A549 (cell line): ENCODE measurements around the gene SLC11A1. TPM values are rescaled to one million over a fixed set of nuclear protein-coding genes. Genes with fewer than 3 reads are reported as not detected.
A peak's percentile ranks its signal among the peaks of the same experiment; 100 is the strongest.

ENCODE experiments used
- ATAC-seq, 2 experiments: fragments of 200-7000 bp in 1 of 2; fragments of >200 bp in 1 of 2; cut with Nextera tagmentation in 1 of 2; cut with Tn5 transposase in 1 of 2; 3 replicates each; pipeline versions ENCODE4 v1.8.0 to v1.9.1; 2018 to 2020; ENCODE audit warnings: mild to moderate bottlenecking in 1 of 2, moderate library complexity in 1 of 2
- CTCF ChIA-PET: fragments of 300-600 bp; sonication (Branson Sonifier 250); formaldehyde crosslinking; extraction: SDS; loops from one replicate; lab custom pipeline; 2021; ENCODE audit warnings: antibody characterized with exemption, inconsistent platforms; lab: Yijun Ruan, JAX
- POLR2A ChIA-PET: fragments of 350-600 bp; formaldehyde crosslinking; extraction: SDS; loops from one replicate; lab custom pipeline; 2021; ENCODE audit warnings: antibody characterized with exemption, inconsistent platforms; lab: Yijun Ruan, JAX
- DNase-seq, 2 experiments: peaks; one replicate each; pipeline versions ENCODE4 v3.0.0 to v3.0.0-alpha.2; 2011 to 2016; ENCODE audit warnings: low read depth in 1 of 2, low spot score in 1 of 2
- FAIRE-seq: peaks from 2 replicates; lab custom pipeline; 2011; peaks lifted over from hg19 to GRCh38; lab: Jason Lieb, UNC
- H3K27ac ChIP-seq, 2 experiments: fragments of >200 bp; sonication (Bioruptor Twin); formaldehyde crosslinking; 3 replicates each; pipeline ENCODE4 v1.5.1; 2016 to 2017
- H3K4me1 ChIP-seq: fragments of >200 bp; sonication (Bioruptor Twin); formaldehyde crosslinking; 3 replicates; pipeline ENCODE4 v1.6.1; 2016
- H3K4me2 ChIP-seq: fragments of >200 bp; sonication (Bioruptor Twin); formaldehyde crosslinking; 3 replicates; pipeline ENCODE4 v1.6.1; 2016
- H3K4me3 ChIP-seq: fragments of >200 bp; sonication (Bioruptor Twin); formaldehyde crosslinking; 3 replicates; pipeline ENCODE4 v1.5.1; 2016
- H3K9me3 ChIP-seq: fragments of >200 bp; sonication (Bioruptor Twin); formaldehyde crosslinking; 3 replicates; pipeline ENCODE4 v1.6.1; 2016
- CBX2 ChIP-seq: fragments of 200-600 bp; sonication (generic); IDR thresholded peaks from 2 replicates; pipeline ENCODE4 v1.6.1; 2016; ENCODE audit warnings: low read depth, mild to moderate bottlenecking, borderline replicate concordance
- CEBPB ChIP-seq, 2 experiments: fragments of >200 bp in 1 of 2; sonication (Bioruptor Twin) in 1 of 2; formaldehyde crosslinking in 1 of 2; IDR thresholded peaks; 2 replicates each; pipeline ENCODE4 v1.6.1; 2012 to 2016
- EHF ChIP-seq: fragments of 250-450 bp; sonication (Bioruptor Pico); IDR thresholded peaks from 2 replicates; pipeline ENCODE4 v1.5.0; 2020; ENCODE audit warnings: mild to moderate bottlenecking
- ESRRA ChIP-seq: fragments of 150-350 bp; IDR thresholded peaks from 2 replicates; pipeline ENCODE4 v1.6.1; 2014; ENCODE audit warnings: mild to moderate bottlenecking, low read length, borderline replicate concordance
- FOSB ChIP-seq: fragments of 250-450 bp; sonication (Bioruptor Pico); IDR thresholded peaks from 2 replicates; pipeline ENCODE4 v1.5.0; 2020; ENCODE audit warnings: mild to moderate bottlenecking, moderate library complexity
- FOSL2 ChIP-seq, 2 experiments: fragments of 450-650 bp in 1 of 2; fragments of >200 bp in 1 of 2; sonication (Bioruptor Twin) in 1 of 2; formaldehyde crosslinking; IDR thresholded peaks; 2 replicates each; pipeline versions ENCODE4 v1.5.0 to v1.6.1; 2016 to 2020; ENCODE audit warnings: mild to moderate bottlenecking in 1 of 2, moderate library complexity in 1 of 2
- GATA3 ChIP-seq: IDR thresholded peaks from 2 replicates; pipeline ENCODE4 v1.6.1; 2012; ENCODE audit warnings: borderline replicate concordance
- HEYL ChIP-seq: fragments of 250-450 bp; sonication (Bioruptor Pico); IDR thresholded peaks from 2 replicates; pipeline ENCODE4 v1.8.0; 2021; ENCODE audit warnings: mild to moderate bottlenecking, moderate library complexity
- HOXB5 ChIP-seq: fragments of 250-450 bp; sonication (Bioruptor Pico); IDR thresholded peaks from 2 replicates; pipeline ENCODE4 v1.5.0; 2020; ENCODE audit warnings: mild to moderate bottlenecking, moderate library complexity
- JUN ChIP-seq, 2 experiments: fragments of >200 bp; sonication (Bioruptor Twin); formaldehyde crosslinking; IDR thresholded peaks; 2 replicates in 1 of 2; 3 replicates in 1 of 2; pipeline ENCODE4 v1.6.1; 2016 to 2017
- KDM1A ChIP-seq: fragments of 200-600 bp; sonication (generic); IDR thresholded peaks from 2 replicates; pipeline ENCODE4 v1.6.1; 2016; ENCODE audit warnings: low read depth, mild to moderate bottlenecking
- MAZ ChIP-seq: fragments of 150-350 bp; IDR thresholded peaks from 2 replicates; pipeline ENCODE4 v1.6.1; 2014; ENCODE audit warnings: antibody characterized with exemption, low read depth, low read length, borderline replicate concordance
- PHF8 ChIP-seq: fragments of 200-600 bp; sonication (generic); IDR thresholded peaks from 2 replicates; pipeline ENCODE4 v1.6.1; 2016; ENCODE audit warnings: low read depth, mild to moderate bottlenecking, antibody characterized with exemption, moderate library complexity, borderline replicate concordance
- POLR2A ChIP-seq: IDR thresholded peaks from 2 replicates; pipeline ENCODE4 v1.6.1; 2012; ENCODE audit warnings: mild to moderate bottlenecking, low read length
- POLR2AphosphoS2 ChIP-seq: conservative IDR thresholded peaks from 2 replicates; pipeline ENCODE4 v1.6.1; 2012; ENCODE audit warnings: low read length, improper control_type of control experiment, inconsistent platforms
- RARB ChIP-seq: fragments of 250-450 bp; sonication (Bioruptor Pico); IDR thresholded peaks from 2 replicates; pipeline ENCODE4 v1.8.0; 2021; ENCODE audit warnings: mild to moderate bottlenecking, moderate library complexity
- RNF2 ChIP-seq: fragments of 200-600 bp; sonication (generic); IDR thresholded peaks from 2 replicates; pipeline ENCODE4 v1.6.1; 2016; ENCODE audit warnings: low read depth, mild to moderate bottlenecking, antibody characterized with exemption, moderate library complexity, borderline replicate concordance
- TFCP2L1 ChIP-seq: fragments of 250-450 bp; sonication (Bioruptor Pico); IDR thresholded peaks from 2 replicates; pipeline ENCODE4 v1.5.0; 2021; ENCODE audit warnings: mild to moderate bottlenecking
- ZNF302 ChIP-seq: fragments of 250-450 bp; sonication (Bioruptor Pico); IDR thresholded peaks from 2 replicates; pipeline ENCODE4 v1.9.0; 2021; ENCODE audit warnings: inconsistent platforms, mild to moderate bottlenecking, moderate library complexity
- ZSCAN20 ChIP-seq: fragments of 250-450 bp; sonication (Bioruptor Pico); IDR thresholded peaks from 2 replicates; pipeline ENCODE4 v1.8.0; 2022; ENCODE audit warnings: mild to moderate bottlenecking, moderate library complexity
- WGBS: methylation state at CpG from one replicate; pipeline ENCODE4 v1.1.6; 2017; ENCODE audit errors: missing lambda C conversion rate; 5-methylcytosine and 5-hydroxymethylcytosine counted together
- polyA plus RNA-seq, 4 experiments: library from polyadenylated mRNA; depleted of rRNA in 3 of 4; stranded (reverse); fragments of >200 nt; fragmentation: RNase III in 1 of 4; extraction: RNeasy Plus Mini Kit Qiagen cat#74134 plus additional on column Dnase treatment in 1 of 4; gene quantifications; 2 replicates in 3 of 4; 3 replicates in 1 of 4; pipeline ENCODE4 v1.2.3, GENCODE V29; 2011 to 2017
- TF ChIP-seq, protein P1 (sequence below): IDR thresholded peaks from 2 replicates; pipeline ENCODE4 v1.6.1; 2012
- TF ChIP-seq, protein P2 (sequence below): fragments of 250-450 bp; sonication (Bioruptor Pico); IDR thresholded peaks from 2 replicates; pipeline ENCODE4 v1.5.0; 2020; ENCODE audit warnings: low read depth, mild to moderate bottlenecking, moderate library complexity
- TF ChIP-seq, protein P3 (sequence below): fragments of 450-650 bp; IDR thresholded peaks from 2 replicates; pipeline ENCODE4 v1.6.1; 2014; ENCODE audit warnings: antibody characterized with exemption
- TF ChIP-seq, protein P4 (sequence below): IDR thresholded peaks from 2 replicates; pipeline ENCODE4 v1.6.1; 2012; ENCODE audit warnings: low read depth, borderline replicate concordance
- TF ChIP-seq, protein P5 (sequence below): fragments of 200-600 bp; sonication (generic); IDR thresholded peaks from 2 replicates; pipeline ENCODE4 v1.6.1; 2016; ENCODE audit warnings: antibody characterized with exemption, mild to moderate bottlenecking, moderate library complexity

SLC11A1 gene
- polyA plus RNA-seq, 2 of the 4 experiments (the other 2 are of a cell fraction), result 0.18 to 0.52 TPM

DNA sequence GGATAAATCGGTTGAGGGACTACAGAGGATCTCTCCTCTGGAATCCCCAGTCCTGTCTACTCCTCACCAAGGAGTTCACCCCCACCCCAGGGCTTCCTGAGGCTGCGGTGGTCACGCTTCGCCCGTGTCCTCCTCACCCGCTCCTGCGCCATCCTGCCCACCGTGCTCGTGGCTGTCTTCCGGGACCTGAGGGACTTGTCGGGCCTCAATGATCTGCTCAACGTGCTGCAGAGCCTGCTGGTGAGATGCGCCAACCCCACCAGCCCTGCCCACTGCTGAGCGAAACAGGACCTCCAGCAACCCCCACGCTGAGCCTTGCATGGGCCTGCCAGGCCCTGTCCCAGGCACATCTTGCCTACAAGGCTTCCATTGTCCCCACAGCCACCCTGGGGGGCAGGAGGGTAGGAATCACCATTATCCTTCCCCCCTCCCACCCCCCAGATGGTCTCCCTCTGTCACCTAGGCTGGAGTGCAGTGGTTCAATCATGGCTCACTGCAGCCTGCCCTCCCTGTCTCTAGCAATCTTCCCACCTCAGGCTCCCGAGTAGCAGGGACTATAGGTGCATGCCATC lies 10.9 kb downstream of the SLC11A1 start:
- POLR2A ChIA-PET, result no interaction called here
- 86% methylated on average over 16 of the region's 16 CpGs for WGBS
- FAIRE-seq, result no peak
- DNase-seq, result no peak
- TF ChIP-seq, protein P1, sequence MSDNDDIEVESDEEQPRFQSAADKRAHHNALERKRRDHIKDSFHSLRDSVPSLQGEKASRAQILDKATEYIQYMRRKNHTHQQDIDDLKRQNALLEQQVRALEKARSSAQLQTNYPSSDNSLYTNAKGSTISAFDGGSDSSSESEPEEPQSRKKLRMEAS, result no peak
- TF ChIP-seq ZSCAN20 (CRISPR knock-in tag), result no peak
- TF ChIP-seq KDM1A, result no peak
- TF ChIP-seq POLR2AphosphoS2, result no peak
- no peak for TF ChIP-seq RARB (CRISPR knock-in tag)
- TF ChIP-seq CBX2, result no peak
- no peak for TF ChIP-seq ESRRA
- no peak for TF ChIP-seq FOSB (CRISPR knock-in tag)
- no peak for TF ChIP-seq EHF (CRISPR knock-in tag)
- TF ChIP-seq GATA3, result no peak
- TF ChIP-seq, protein P2, sequence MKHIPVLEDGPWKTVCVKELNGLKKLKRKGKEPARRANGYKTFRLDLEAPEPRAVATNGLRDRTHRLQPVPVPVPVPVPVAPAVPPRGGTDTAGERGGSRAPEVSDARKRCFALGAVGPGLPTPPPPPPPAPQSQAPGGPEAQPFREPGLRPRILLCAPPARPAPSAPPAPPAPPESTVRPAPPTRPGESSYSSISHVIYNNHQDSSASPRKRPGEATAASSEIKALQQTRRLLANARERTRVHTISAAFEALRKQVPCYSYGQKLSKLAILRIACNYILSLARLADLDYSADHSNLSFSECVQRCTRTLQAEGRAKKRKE (CRISPR knock-in tag), result no peak
- TF ChIP-seq JUN (IDR thresholded peaks at IDR 0.05), result no peak
- TF ChIP-seq HEYL (CRISPR knock-in tag), result no peak
- TF ChIP-seq, all 56 proteins: peak for 0
- Histone ChIP-seq H3K9me3 (no peaks in the 10 kb centered on the region), H3K4me3 (no peak overlapping the region), H3K4me1 (peaks cover 19% of the 10 kb centered on the region), H3K4me2 (no peak overlapping the region), H3K27ac (no peak overlapping the region)
- ATAC-seq, result no peak
- CTCF ChIA-PET, result interaction anchor here (0.6 to 2.2 kb wide), 9 partner anchors 10 to 461 kb away, joined by 3 to 14 read pairs (median 6); partner anchors contain the start of genes CATIP, SLC11A1 and TMBIM1

DNA sequence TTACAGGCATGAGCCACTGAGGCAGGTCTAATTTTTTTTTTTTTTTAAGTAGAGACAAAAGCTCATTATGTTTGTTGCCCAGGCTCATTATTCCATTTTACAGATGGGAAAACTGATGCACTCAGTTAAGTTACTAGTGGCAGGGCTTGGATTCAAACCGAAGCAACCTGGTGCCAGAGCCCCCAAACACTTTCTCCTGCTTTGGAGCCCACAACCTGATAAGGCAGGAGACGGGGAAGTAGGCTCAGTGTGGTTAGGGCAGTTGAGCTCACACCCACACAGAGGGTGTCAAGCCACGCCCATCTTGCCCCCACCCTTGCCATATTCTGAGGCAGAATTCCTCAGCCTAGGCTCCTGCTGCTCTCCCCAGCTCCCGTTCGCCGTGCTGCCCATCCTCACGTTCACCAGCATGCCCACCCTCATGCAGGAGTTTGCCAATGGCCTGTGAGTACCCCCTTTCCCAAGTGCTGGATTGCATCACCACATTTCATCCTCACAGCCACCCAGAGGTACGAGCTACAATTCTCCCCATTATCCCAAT lies 11.7 kb downstream of the SLC11A1 start:
- CTCF ChIA-PET, result interaction anchor here (0.6 to 4.4 kb wide), 11 partner anchors 10 to 121 kb away, joined by 3 to 24 read pairs (median 6); partner anchors contain the start of genes SLC11A1 and TMBIM1
- no peak for FAIRE-seq
- WGBS, result 77% methylated on average over 8 of the region's 8 CpGs
- TF ChIP-seq CEBPB (IDR thresholded peaks at IDR 0.05), result peak in 1 of 2 experiments; percentile 23; a peak in 1 of 4 replicates
- no peak for TF ChIP-seq RNF2
- no peak for TF ChIP-seq TFCP2L1 (CRISPR knock-in tag)
- TF ChIP-seq, protein P3, sequence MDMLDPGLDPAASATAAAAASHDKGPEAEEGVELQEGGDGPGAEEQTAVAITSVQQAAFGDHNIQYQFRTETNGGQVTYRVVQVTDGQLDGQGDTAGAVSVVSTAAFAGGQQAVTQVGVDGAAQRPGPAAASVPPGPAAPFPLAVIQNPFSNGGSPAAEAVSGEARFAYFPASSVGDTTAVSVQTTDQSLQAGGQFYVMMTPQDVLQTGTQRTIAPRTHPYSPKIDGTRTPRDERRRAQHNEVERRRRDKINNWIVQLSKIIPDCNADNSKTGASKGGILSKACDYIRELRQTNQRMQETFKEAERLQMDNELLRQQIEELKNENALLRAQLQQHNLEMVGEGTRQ, result no peak
- TF ChIP-seq KDM1A, result no peak
- TF ChIP-seq, all 56 proteins: peak for 1
- Histone ChIP-seq H3K4me2 (no peak overlapping the region), H3K27ac (0 out of 6 replicates have a peak overlapping the region, but pooled peaks of 1 of the 2 experiments have one; percentile 98), H3K4me1 (peaks cover 23% of the 10 kb centered on the region), H3K4me3 (no peak overlapping the region), H3K9me3 (no peaks in the 10 kb centered on the region)
- DNase-seq, result no peak
- POLR2A ChIA-PET, result no interaction called here
- no peak for ATAC-seq

DNA sequence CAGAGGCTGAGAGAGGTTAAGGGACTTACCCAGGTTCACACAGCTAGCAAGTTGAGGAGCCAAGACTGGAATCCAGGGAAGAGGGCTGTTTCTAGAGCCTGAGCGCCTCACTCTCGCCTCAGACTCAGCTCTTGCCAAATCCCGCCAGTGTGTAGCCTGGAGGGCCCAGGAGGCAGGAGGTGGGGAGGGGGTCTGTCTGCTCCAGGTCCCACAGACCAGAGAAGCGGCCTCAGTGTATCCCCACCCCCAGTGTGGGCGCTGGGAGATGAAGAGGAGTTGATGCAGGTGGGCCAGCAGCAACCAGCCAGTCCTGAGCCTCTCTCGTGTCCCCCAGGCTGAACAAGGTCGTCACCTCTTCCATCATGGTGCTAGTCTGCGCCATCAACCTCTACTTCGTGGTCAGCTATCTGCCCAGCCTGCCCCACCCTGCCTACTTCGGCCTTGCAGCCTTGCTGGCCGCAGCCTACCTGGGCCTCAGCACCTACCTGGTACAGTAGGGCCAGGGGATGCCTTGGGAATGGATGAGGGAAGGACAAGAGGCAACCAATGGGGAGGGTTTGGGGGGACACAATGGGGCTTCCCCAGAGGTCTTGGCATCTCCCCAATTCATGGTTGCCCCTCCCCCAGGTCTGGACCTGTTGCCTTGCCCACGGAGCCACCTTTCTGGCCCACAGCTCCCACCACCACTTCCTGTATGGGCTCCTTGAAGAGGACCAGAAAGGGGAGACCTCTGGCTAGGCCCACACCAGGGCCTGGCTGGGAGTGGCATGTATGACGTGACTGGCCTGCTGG lies 12.4 kb downstream of the SLC11A1 start:
- FAIRE-seq, result no peak
- POLR2A ChIA-PET, result no interaction called here
- TF ChIP-seq CBX2, result no peak
- no peak for TF ChIP-seq RARB (CRISPR knock-in tag)
- no peak for TF ChIP-seq HOXB5 (CRISPR knock-in tag)
- no peak for TF ChIP-seq MAZ
- TF ChIP-seq, protein P4, sequence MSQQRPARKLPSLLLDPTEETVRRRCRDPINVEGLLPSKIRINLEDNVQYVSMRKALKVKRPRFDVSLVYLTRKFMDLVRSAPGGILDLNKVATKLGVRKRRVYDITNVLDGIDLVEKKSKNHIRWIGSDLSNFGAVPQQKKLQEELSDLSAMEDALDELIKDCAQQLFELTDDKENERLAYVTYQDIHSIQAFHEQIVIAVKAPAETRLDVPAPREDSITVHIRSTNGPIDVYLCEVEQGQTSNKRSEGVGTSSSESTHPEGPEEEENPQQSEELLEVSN, result no peak
- TF ChIP-seq FOSB (CRISPR knock-in tag), result no peak
- TF ChIP-seq POLR2A, result no peak
- TF ChIP-seq FOSL2 (IDR thresholded peaks at IDR 0.05), result no peak
- TF ChIP-seq FOSL2 (CRISPR knock-in tag; IDR thresholded peaks at IDR 0.05), result no peak
- no peak for TF ChIP-seq PHF8
- no peak for TF ChIP-seq ZSCAN20 (CRISPR knock-in tag)
- TF ChIP-seq KDM1A, result no peak
- TF ChIP-seq, protein P5, sequence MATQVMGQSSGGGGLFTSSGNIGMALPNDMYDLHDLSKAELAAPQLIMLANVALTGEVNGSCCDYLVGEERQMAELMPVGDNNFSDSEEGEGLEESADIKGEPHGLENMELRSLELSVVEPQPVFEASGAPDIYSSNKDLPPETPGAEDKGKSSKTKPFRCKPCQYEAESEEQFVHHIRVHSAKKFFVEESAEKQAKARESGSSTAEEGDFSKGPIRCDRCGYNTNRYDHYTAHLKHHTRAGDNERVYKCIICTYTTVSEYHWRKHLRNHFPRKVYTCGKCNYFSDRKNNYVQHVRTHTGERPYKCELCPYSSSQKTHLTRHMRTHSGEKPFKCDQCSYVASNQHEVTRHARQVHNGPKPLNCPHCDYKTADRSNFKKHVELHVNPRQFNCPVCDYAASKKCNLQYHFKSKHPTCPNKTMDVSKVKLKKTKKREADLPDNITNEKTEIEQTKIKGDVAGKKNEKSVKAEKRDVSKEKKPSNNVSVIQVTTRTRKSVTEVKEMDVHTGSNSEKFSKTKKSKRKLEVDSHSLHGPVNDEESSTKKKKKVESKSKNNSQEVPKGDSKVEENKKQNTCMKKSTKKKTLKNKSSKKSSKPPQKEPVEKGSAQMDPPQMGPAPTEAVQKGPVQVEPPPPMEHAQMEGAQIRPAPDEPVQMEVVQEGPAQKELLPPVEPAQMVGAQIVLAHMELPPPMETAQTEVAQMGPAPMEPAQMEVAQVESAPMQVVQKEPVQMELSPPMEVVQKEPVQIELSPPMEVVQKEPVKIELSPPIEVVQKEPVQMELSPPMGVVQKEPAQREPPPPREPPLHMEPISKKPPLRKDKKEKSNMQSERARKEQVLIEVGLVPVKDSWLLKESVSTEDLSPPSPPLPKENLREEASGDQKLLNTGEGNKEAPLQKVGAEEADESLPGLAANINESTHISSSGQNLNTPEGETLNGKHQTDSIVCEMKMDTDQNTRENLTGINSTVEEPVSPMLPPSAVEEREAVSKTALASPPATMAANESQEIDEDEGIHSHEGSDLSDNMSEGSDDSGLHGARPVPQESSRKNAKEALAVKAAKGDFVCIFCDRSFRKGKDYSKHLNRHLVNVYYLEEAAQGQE, result no peak
- TF ChIP-seq ZNF302, result no peak

More for the DNA sequence above, 12.4 kb downstream of the SLC11A1 start:
- ATAC-seq (no peak), DNase-seq (no peak)
- 89% methylated on average over 11 of the region's 13 CpGs for WGBS
- peak overlapping the region in 1 of 2 experiments; percentile 98; a peak in 3 of 6 replicates for H3K27ac ChIP-seq
- H3K4me1 ChIP-seq, result peaks cover 27% of the 10 kb centered on the region
- CTCF ChIA-PET, result interaction anchor here (0.6 to 4.4 kb wide), 14 partner anchors 10 to 124 kb away, joined by 3 to 24 read pairs (median 4); partner anchors contain the start of genes AAMP, PNKD and TMBIM1
- no peak overlapping the region for H3K4me2 ChIP-seq
- no peak overlapping the region for H3K4me3 ChIP-seq
- H3K9me3 ChIP-seq, result no peaks in the 10 kb centered on the region
